DOHH2 (cell line): ENCODE data around the gene DTHD1.

Source experiments
- H3F3A ChIP-seq: fragments of 200-600 bp; sonication (generic), shearing (Covaris generic); 2 replicates; pipeline ENCODE4 v1.6.0; 2016; ENCODE audit warnings: antibody characterized with exemption, mild to moderate bottlenecking; ENCODE audit not compliant: control insufficient read depth, insufficient read depth
- H3K27ac ChIP-seq: fragments of 200-600 bp; sonication (generic); 2 replicates; pipeline ENCODE4 v1.5.1; 2014; ENCODE audit warnings: low read depth, mild to moderate bottlenecking, low read length, moderate library complexity
- H3K27me3 ChIP-seq: fragments of 200-600 bp; sonication (generic); 2 replicates; pipeline ENCODE4 v1.6.1; 2014; ENCODE audit warnings: mild to moderate bottlenecking, low read length, mixed read lengths; ENCODE audit not compliant: control insufficient read depth
- H3K36me3 ChIP-seq: fragments of 200-600 bp; sonication (generic); 2 replicates; pipeline ENCODE4 v1.6.1; 2014; ENCODE audit warnings: mild to moderate bottlenecking, low read length, moderate library complexity, mixed read lengths; ENCODE audit not compliant: control insufficient read depth
- H3K4me1 ChIP-seq: fragments of 200-600 bp; sonication (generic); 2 replicates; pipeline ENCODE4 v1.6.1; 2014; ENCODE audit warnings: mild to moderate bottlenecking, low read length, mixed read lengths; ENCODE audit not compliant: control insufficient read depth
- H3K4me2 ChIP-seq: fragments of 200-600 bp; sonication (generic); 2 replicates; pipeline ENCODE4 v1.6.0; 2014; ENCODE audit warnings: mild to moderate bottlenecking, low read length, moderate library complexity
- H3K4me3 ChIP-seq: fragments of 200-600 bp; sonication (generic); 2 replicates; pipeline ENCODE4 v1.5.1; 2014; ENCODE audit warnings: mild to moderate bottlenecking, low read length, mixed read lengths
- H3K79me2 ChIP-seq: fragments of 200-600 bp; sonication (generic); 2 replicates; pipeline ENCODE4 v1.6.1; 2014; ENCODE audit warnings: mild to moderate bottlenecking, low read length, mixed read lengths; ENCODE audit not compliant: control insufficient read depth
- H3K9me2 ChIP-seq: fragments of 200-600 bp; sonication (generic); replicated peaks from 2 replicates; pipeline ENCODE4 v1.6.1; 2014; ENCODE audit warnings: mild to moderate bottlenecking, low read length, mixed read lengths; ENCODE audit not compliant: control insufficient read depth
- H3K9me3 ChIP-seq: fragments of 200-600 bp; sonication (generic); 2 replicates; pipeline ENCODE4 v1.6.1; 2014; ENCODE audit warnings: antibody characterized with exemption, low read length, mixed read lengths; ENCODE audit not compliant: control insufficient read depth, insufficient read depth
- H4K20me1 ChIP-seq: fragments of 200-600 bp; sonication (generic); 2 replicates; pipeline ENCODE4 v1.6.0; 2014; ENCODE audit warnings: low read depth, mild to moderate bottlenecking, antibody characterized with exemption, low read length, moderate library complexity; ENCODE audit not compliant: control insufficient read depth, insufficient read depth
- CTCF ChIP-seq: fragments of 200-600 bp; sonication (generic); IDR thresholded peaks from one replicate; pipeline ENCODE4 v1.5.1; 2014; ENCODE audit warnings: antibody characterized with exemption, mild to moderate bottlenecking, low read depth, low read length; ENCODE audit not compliant: poor library complexity, severe bottlenecking
- EZH2phosphoT487 ChIP-seq: fragments of 200-600 bp; sonication (generic); IDR thresholded peaks from 2 replicates; pipeline ENCODE4 v1.6.1; 2017; ENCODE audit warnings: borderline replicate concordance, mild to moderate bottlenecking, antibody characterized with exemption, low read length, moderate library complexity, mixed read lengths

DTHD1 gene

GRCh38 chr4:36273276-36273675 lies 8.1 kb upstream of the DTHD1 start:
- Histone ChIP-seq H3K4me3 (no peak overlapping the region), H3K9me2 (no peaks in the 10 kb centered on the region; the same call in 1 of the 2 replicates), H4K20me1 (no peaks in the 10 kb centered on the region), H3K36me3 (no peaks in the 10 kb centered on the region), H3K4me1 (no peaks in the 10 kb centered on the region), H3K4me2 (no peak overlapping the region), H3F3A (no peaks in the 10 kb centered on the region), H3K27ac (no peak overlapping the region), H3K9me3 (no peaks in the 10 kb centered on the region), H3K79me2 (no peaks in the 10 kb centered on the region), H3K27me3 (no peaks in the 10 kb centered on the region)
- no peak for TF ChIP-seq EZH2phosphoT487
- TF ChIP-seq CTCF = no peak

GRCh38 chr4:36274158-36274557 lies 7.3 kb upstream of the DTHD1 start:
- no peaks in the 10 kb centered on the region for H3K79me2 ChIP-seq
- TF ChIP-seq CTCF (no peak), EZH2phosphoT487 (no peak)
- no peak overlapping the region for H3K4me2 ChIP-seq
- no peak overlapping the region for H3K4me3 ChIP-seq
- no peak overlapping the region for H3K27ac ChIP-seq
- H3K4me1 ChIP-seq = no peaks in the 10 kb centered on the region
- H3K36me3 ChIP-seq = no peaks in the 10 kb centered on the region
- no peaks in the 10 kb centered on the region; the same call in 1 of the 2 replicates for H3K9me2 ChIP-seq
- no peaks in the 10 kb centered on the region for H3K27me3 ChIP-seq
- no peaks in the 10 kb centered on the region for H3F3A ChIP-seq
- no peaks in the 10 kb centered on the region for H3K9me3 ChIP-seq
- no peaks in the 10 kb centered on the region for H4K20me1 ChIP-seq

- H3F3A ChIP-seq = no peaks in the 10 kb centered on the region
- H3K27me3 ChIP-seq = no peaks in the 10 kb centered on the region
- no peak for TF ChIP-seq EZH2phosphoT487
- no peak for TF ChIP-seq CTCF
- H3K27ac ChIP-seq = no peak overlapping the region
- no peaks in the 10 kb centered on the region for H3K4me1 ChIP-seq
- no peak overlapping the region for H3K4me2 ChIP-seq
- H3K36me3 ChIP-seq = no peaks in the 10 kb centered on the region
- H4K20me1 ChIP-seq = no peaks in the 10 kb centered on the region
- H3K79me2 ChIP-seq = no peaks in the 10 kb centered on the region
- H3K4me3 ChIP-seq = no peak overlapping the region
- H3K9me3 ChIP-seq = no peaks in the 10 kb centered on the region
- no peaks in the 10 kb centered on the region; the same call in 1 of the 2 replicates for H3K9me2 ChIP-seq
Measured at GRCh38 chr4:36277533-36277932, 3.9 kb upstream of the DTHD1 start.
